ENCODE measurements around the gene IGFBP6. TPM values are rescaled to one million over a fixed set of nuclear protein-coding genes. Genes with fewer than 3 reads are reported as not detected.

The IGFBP6 gene
- polyA plus RNA-seq, 1 of the 3 experiments (the other 2 are of a cell fraction), result 570 TPM

- ChIA-PET POLR2A (interaction anchor here (0.7 to 1.6 kb wide), 4 partner anchors 12 to 19 kb away, joined by 3 to 6 read pairs (median 4); partner anchors contain the start of gene SPRYD3), CTCF (interaction anchor here (1.3 to 14.5 kb wide), 5 partner anchors 8 to 152 kb away, joined by 3 to 385 read pairs (median 7); partner anchors contain the start of genes IGFBP6, SOAT2 and TNS2)
- WGBS (ENCODE audit: low lambda C conversion rate), result 93% methylated on average over 14 of the region's 17 CpGs
- H3K27ac ChIP-seq (ENCODE audit: low read depth in 2 of 2, low read length in 1 of 2), result no peak overlapping the region
- no peak overlapping the region for H3K9ac ChIP-seq
- DNase-seq, result no peak
- H3K4me3 ChIP-seq (ENCODE audit: low read depth in 2 of 2, low read length in 1 of 2), result no peak overlapping the region
- peaks cover 40% of the 10 kb centered on the region for H3F3A ChIP-seq (replicated peaks; ENCODE audit: insufficient read depth)
- no peaks in the 10 kb centered on the region for H3K79me2 ChIP-seq (ENCODE audit: insufficient read depth)
- TF ChIP-seq RCOR1 (IDR thresholded peaks at IDR 0.05; ENCODE audit: low read length), result no peak
- TF ChIP-seq CTCF (IDR thresholded peaks at IDR 0.05), result no peak
- TF ChIP-seq MXI1 (IDR thresholded peaks at IDR 0.05; ENCODE audit: low read depth, low read length), result no peak
- TF ChIP-seq, protein P1, sequence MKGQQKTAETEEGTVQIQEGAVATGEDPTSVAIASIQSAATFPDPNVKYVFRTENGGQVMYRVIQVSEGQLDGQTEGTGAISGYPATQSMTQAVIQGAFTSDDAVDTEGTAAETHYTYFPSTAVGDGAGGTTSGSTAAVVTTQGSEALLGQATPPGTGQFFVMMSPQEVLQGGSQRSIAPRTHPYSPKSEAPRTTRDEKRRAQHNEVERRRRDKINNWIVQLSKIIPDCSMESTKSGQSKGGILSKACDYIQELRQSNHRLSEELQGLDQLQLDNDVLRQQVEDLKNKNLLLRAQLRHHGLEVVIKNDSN (IDR thresholded peaks at IDR 0.05; ENCODE audit: borderline replicate concordance, low read depth), result no peak
- no peak for TF ChIP-seq YY1 (IDR thresholded peaks at IDR 0.05; ENCODE audit: low read depth)
- TF ChIP-seq GABPA (IDR thresholded peaks at IDR 0.05; ENCODE audit: low read depth), result no peak
- no peak for TF ChIP-seq JUND (IDR thresholded peaks at IDR 0.05)
- TF ChIP-seq EP300 (IDR thresholded peaks at IDR 0.05; ENCODE audit: borderline replicate concordance in 1 of 2, low read depth in 1 of 2, low read length in 1 of 2), result no peak
- no peak for TF ChIP-seq RAD21 (IDR thresholded peaks at IDR 0.05; ENCODE audit: low read length)
- TF ChIP-seq, protein P2, sequence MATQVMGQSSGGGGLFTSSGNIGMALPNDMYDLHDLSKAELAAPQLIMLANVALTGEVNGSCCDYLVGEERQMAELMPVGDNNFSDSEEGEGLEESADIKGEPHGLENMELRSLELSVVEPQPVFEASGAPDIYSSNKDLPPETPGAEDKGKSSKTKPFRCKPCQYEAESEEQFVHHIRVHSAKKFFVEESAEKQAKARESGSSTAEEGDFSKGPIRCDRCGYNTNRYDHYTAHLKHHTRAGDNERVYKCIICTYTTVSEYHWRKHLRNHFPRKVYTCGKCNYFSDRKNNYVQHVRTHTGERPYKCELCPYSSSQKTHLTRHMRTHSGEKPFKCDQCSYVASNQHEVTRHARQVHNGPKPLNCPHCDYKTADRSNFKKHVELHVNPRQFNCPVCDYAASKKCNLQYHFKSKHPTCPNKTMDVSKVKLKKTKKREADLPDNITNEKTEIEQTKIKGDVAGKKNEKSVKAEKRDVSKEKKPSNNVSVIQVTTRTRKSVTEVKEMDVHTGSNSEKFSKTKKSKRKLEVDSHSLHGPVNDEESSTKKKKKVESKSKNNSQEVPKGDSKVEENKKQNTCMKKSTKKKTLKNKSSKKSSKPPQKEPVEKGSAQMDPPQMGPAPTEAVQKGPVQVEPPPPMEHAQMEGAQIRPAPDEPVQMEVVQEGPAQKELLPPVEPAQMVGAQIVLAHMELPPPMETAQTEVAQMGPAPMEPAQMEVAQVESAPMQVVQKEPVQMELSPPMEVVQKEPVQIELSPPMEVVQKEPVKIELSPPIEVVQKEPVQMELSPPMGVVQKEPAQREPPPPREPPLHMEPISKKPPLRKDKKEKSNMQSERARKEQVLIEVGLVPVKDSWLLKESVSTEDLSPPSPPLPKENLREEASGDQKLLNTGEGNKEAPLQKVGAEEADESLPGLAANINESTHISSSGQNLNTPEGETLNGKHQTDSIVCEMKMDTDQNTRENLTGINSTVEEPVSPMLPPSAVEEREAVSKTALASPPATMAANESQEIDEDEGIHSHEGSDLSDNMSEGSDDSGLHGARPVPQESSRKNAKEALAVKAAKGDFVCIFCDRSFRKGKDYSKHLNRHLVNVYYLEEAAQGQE (IDR thresholded peaks at IDR 0.05; ENCODE audit: low read depth, low read length), result no peak
- TF ChIP-seq CHD2 (IDR thresholded peaks at IDR 0.05; ENCODE audit: low read length, partially characterized antibody), result no peak
- TF ChIP-seq NRF1 (IDR thresholded peaks at IDR 0.05; ENCODE audit: low read depth, low read length), result no peak
- no peak for TF ChIP-seq FOSL2 (IDR thresholded peaks at IDR 0.05; ENCODE audit: borderline replicate concordance, low read depth)
- TF ChIP-seq GATA2 (CRISPR knock-in tag; IDR thresholded peaks at IDR 0.05), result no peak
- no peak for TF ChIP-seq SMC3 (IDR thresholded peaks at IDR 0.05; ENCODE audit: low read depth, low read length)
- no peak overlapping the region for H2AFZ ChIP-seq (ENCODE audit: low read depth)
- H3K4me2 ChIP-seq, result no peak overlapping the region
- no peaks in the 10 kb centered on the region for H3K27me3 ChIP-seq (ENCODE audit: insufficient read depth)
- no peaks in the 10 kb centered on the region for H3K9me3 ChIP-seq
- no peaks in the 10 kb centered on the region for H4K20me1 ChIP-seq (ENCODE audit: insufficient read depth)
- no peaks in the 10 kb centered on the region for H3K9me2 ChIP-seq
- peaks cover 0 to 20% of the 10 kb centered on the region in 2 experiments; a peak in 1 of 4 replicates for H3K4me1 ChIP-seq (ENCODE audit: control insufficient read depth in 1 of 2, insufficient read depth in 2 of 2, low read depth in 1 of 2, low read length in 1 of 2)
- H3K36me3 ChIP-seq (replicated peaks in 1 of 2; ENCODE audit: control insufficient read depth in 1 of 2, insufficient read depth in 2 of 2, low read length in 1 of 2), result peaks cover 35 to 40% of the 10 kb centered on the region in 2 experiments
Measured at GRCh38 chr12:53060064-53060720, 37.3 kb upstream of the IGFBP6 start.

Measured in SK-N-SH (cell line).